HepG2 (cell line): ENCODE measurements around the gene ALDOA. TPM values are rescaled to one million over a fixed set of nuclear protein-coding genes. Genes with fewer than 3 reads are reported as not detected.
A peak's percentile ranks its signal among the peaks of the same experiment; 100 is the strongest.

Source experiments
- ELF3 ChIP-seq: IDR thresholded peaks from 2 replicates; pipeline ENCODE4 v1.6.1; 2016; ENCODE audit warnings: missing genetic modification reagents, missing compliant biosample characterization
- ELF4 ChIP-seq: sonication (generic); formaldehyde crosslinking; IDR thresholded peaks from 2 replicates; pipeline ENCODE4 v1.5.0; 2020; ENCODE audit warnings: missing genetic modification reagents, mild to moderate bottlenecking, moderate library complexity, borderline replicate concordance
- FOXA3 ChIP-seq: IDR thresholded peaks from 2 replicates; pipeline ENCODE4 v1.6.1; 2016; ENCODE audit warnings: missing genetic modification reagents, missing compliant biosample characterization
- HNRNPK ChIP-seq: fragments of 200-400 bp; formaldehyde crosslinking; IDR thresholded peaks from 2 replicates; pipeline ENCODE4 v1.6.1; 2018; ENCODE audit warnings: low read length, low read depth, moderate library complexity, mild to moderate bottlenecking; ENCODE audit not compliant: poor library complexity, severe bottlenecking
- KDM4B ChIP-seq: sonication (generic); formaldehyde crosslinking; IDR thresholded peaks from 2 replicates; pipeline ENCODE4 v1.4.0; 2020; ENCODE audit warnings: missing genetic modification reagents
- KLF13 ChIP-seq: sonication (generic); formaldehyde crosslinking; IDR thresholded peaks from 2 replicates; pipeline ENCODE4 v1.4.0; 2020; ENCODE audit warnings: mild to moderate bottlenecking, missing genetic modification reagents
- NCOA2 ChIP-seq: sonication (generic); formaldehyde crosslinking; IDR thresholded peaks from 2 replicates; pipeline ENCODE4 v1.8.0; 2022; ENCODE audit warnings: inconsistent platforms
- PHF5A ChIP-seq: IDR thresholded peaks from one replicate; pipeline ENCODE4 v1.6.1; 2018; ENCODE audit warnings: low read depth, missing genetic modification reagents; ENCODE audit not compliant: unreplicated experiment
- PTBP1 ChIP-seq: fragments of 200-400 bp; formaldehyde crosslinking; IDR thresholded peaks from 2 replicates; pipeline ENCODE4 v1.6.1; 2018; ENCODE audit warnings: low read length, low read depth; ENCODE audit not compliant: poor library complexity, severe bottlenecking
- SOX13 ChIP-seq, 3 experiments: fragments of 450-650 bp in 1 of 3; sonication (generic) in 1 of 3; formaldehyde crosslinking in 1 of 3; IDR thresholded peaks in 2 of 3; conservative IDR thresholded peaks in 1 of 3; 2 replicates each; pipeline versions ENCODE4 v1.5.0 to v1.6.1; 2016 to 2020; ENCODE audit warnings: antibody characterized with exemption in 1 of 3, mild to moderate bottlenecking in 1 of 3, missing compliant biosample characterization in 1 of 3, missing genetic modification reagents in 1 of 3, moderate library complexity in 1 of 3
- SRY ChIP-seq: sonication (generic); formaldehyde crosslinking; IDR thresholded peaks from 2 replicates; pipeline ENCODE4 v1.8.0; 2022; ENCODE audit warnings: mild to moderate bottlenecking, missing genetic modification reagents
- SYNCRIP ChIP-seq: fragments of 200-400 bp; formaldehyde crosslinking; IDR thresholded peaks from 2 replicates; pipeline ENCODE4 v1.6.1; 2018; ENCODE audit warnings: mild to moderate bottlenecking, low read depth, low read length; ENCODE audit not compliant: insufficient read depth
- TBP ChIP-seq: sonication (generic); formaldehyde crosslinking; IDR thresholded peaks from 2 replicates; pipeline ENCODE4 v1.5.0; 2020; ENCODE audit warnings: missing genetic modification reagents
- ZBTB39 ChIP-seq: sonication (generic); formaldehyde crosslinking; IDR thresholded peaks from 2 replicates; pipeline ENCODE4 v1.5.0; 2020; ENCODE audit warnings: missing genetic modification reagents
- ZNF136 ChIP-seq: sonication (generic); formaldehyde crosslinking; IDR thresholded peaks from 2 replicates; pipeline ENCODE4 v1.8.1; 2022; ENCODE audit warnings: low read depth, mild to moderate bottlenecking, moderate library complexity, missing genetic modification reagents
- ZNF232 ChIP-seq: sonication (generic); formaldehyde crosslinking; IDR thresholded peaks from 2 replicates; pipeline ENCODE4 v1.4.0; 2020; ENCODE audit warnings: missing genetic modification reagents, borderline replicate concordance
- ZNF431 ChIP-seq: sonication (generic); formaldehyde crosslinking; IDR thresholded peaks from 2 replicates; pipeline ENCODE4 v1.9.0; 2022; ENCODE audit warnings: missing genetic modification reagents, low read depth, mild to moderate bottlenecking, borderline replicate concordance
- ZNF557 ChIP-seq: sonication (generic); formaldehyde crosslinking; IDR thresholded peaks from 2 replicates; pipeline ENCODE4 v1.4.0; 2020; ENCODE audit warnings: missing genetic modification reagents
- ZNF75D ChIP-seq: sonication (generic); formaldehyde crosslinking; IDR thresholded peaks from 2 replicates; pipeline ENCODE4 v1.8.1; 2023; ENCODE audit warnings: missing genetic modification reagents, mild to moderate bottlenecking, borderline replicate concordance
- ZNF850 ChIP-seq: sonication (generic); formaldehyde crosslinking; conservative IDR thresholded peaks from 2 replicates; pipeline ENCODE4 v1.9.0; 2021; ENCODE audit warnings: mild to moderate bottlenecking, missing genetic modification reagents
- ZSCAN12 ChIP-seq: sonication (generic); formaldehyde crosslinking; IDR thresholded peaks from 2 replicates; pipeline ENCODE4 v1.9.0; 2021; ENCODE audit warnings: mild to moderate bottlenecking, missing genetic modification reagents
- polyA plus RNA-seq, 8 experiments: library from polyadenylated mRNA; depleted of rRNA in 3 of 8; stranded (reverse) in 7 of 8; unstranded in 1 of 8; fragments of >200 nt; fragmentation: Illumina TruSeq in 4 of 8; extraction: Trizol in 4 of 8; gene quantifications; 2 replicates each; pipeline versions ENCODE4 v1.2.1 to v1.2.3, GENCODE V29; 2011 to 2016; ENCODE audit warnings: low read depth in 4 of 8, missing spikeins in 1 of 8, mixed read lengths in 1 of 8; ENCODE audit not compliant: insufficient read depth in 1 of 8
- total RNA-seq, 5 experiments: library from RNA; depleted of rRNA; stranded (reverse); fragments of >200 nt; fragmentation: Illumina TruSeq; extraction: Trizol; gene quantifications; 2 replicates each; pipeline ENCODE4 v1.2.3, GENCODE V29; 2016; ENCODE audit warnings: low read depth in 1 of 5
- TF ChIP-seq, protein P1 (sequence below): sonication (generic); formaldehyde crosslinking; IDR thresholded peaks from 2 replicates; pipeline ENCODE4 v1.8.1; 2023; ENCODE audit warnings: mild to moderate bottlenecking, missing genetic modification reagents
- TF ChIP-seq, protein P2 (sequence below): sonication (generic); formaldehyde crosslinking; IDR thresholded peaks from 2 replicates; pipeline ENCODE4 v1.8.1; 2023; ENCODE audit warnings: missing genetic modification reagents, inconsistent platforms, borderline replicate concordance

Gene ALDOA
- total and polyA plus RNA-seq, 2 of the 13 experiments (the other 11 are each of a cell fraction or from before 2014, with no cell fraction given), result 925 to 1,884 TPM

DNA sequence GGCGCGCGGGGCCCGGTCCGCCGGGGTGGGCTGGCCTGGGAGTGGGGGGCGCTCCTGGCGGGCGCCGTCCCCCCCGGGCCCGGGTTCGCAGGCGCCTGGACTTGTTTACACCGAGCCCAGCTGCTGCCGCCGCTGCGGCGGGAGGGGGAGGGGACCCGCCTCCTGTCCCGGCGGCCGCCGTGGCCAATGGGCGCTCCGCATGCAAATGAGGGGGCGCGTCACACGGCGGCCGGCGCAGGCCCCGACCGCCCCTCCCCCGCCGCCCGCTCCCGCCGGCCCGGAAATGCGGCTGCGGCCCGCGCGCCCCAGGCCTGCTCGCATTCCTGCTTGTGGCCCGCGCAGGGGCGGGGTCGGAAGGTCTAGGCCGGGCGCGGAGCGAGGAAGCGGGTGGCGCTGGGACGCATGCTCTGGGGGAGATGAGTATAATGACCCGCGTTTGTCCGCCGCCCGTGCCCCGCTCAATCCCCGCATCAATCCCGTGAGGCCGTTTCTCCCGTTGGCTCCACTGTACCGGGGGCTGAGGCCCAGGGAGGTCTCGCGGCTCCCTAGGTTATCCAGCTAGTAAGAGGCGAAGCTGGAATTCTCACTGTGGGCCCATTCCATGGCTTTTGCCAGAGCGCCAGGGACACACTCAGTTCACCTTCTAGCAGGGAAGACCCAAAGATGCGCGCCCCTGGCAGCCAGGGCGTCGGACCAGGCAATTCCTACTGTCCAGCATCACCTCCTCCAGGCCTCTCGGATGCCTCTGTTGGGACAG lies 30.7 kb downstream of the ALDOA start, which contains the start of gene YPEL3 (continued):
- no peak for TF ChIP-seq PTBP1
- TF ChIP-seq KLF13 (CRISPR knock-in tag), result no peak
- TF ChIP-seq ELF3 (CRISPR knock-in tag), result peak; percentile 87
- peak; percentile 85 for TF ChIP-seq HNRNPK
- TF ChIP-seq, protein P1, sequence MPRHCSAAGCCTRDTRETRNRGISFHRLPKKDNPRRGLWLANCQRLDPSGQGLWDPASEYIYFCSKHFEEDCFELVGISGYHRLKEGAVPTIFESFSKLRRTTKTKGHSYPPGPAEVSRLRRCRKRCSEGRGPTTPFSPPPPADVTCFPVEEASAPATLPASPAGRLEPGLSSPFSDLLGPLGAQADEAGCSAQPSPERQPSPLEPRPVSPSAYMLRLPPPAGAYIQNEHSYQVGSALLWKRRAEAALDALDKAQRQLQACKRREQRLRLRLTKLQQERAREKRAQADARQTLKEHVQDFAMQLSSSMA (CRISPR knock-in tag), result no peak
- peak; percentile 60; the same call in 1 of the 2 replicates for TF ChIP-seq ZNF431 (CRISPR knock-in tag)
- peak; percentile 42; the same call in 1 of the 2 replicates for TF ChIP-seq ZBTB39 (CRISPR knock-in tag)
- no peak for TF ChIP-seq SOX13 (IDR thresholded peaks at IDR 0.05)
- peak in 1 of 2 experiments; percentile 67; a peak in 2 of 4 replicates for TF ChIP-seq SOX13 (CRISPR knock-in tag; conservative IDR thresholded peaks at IDR 0.05 in 1 of 2, IDR thresholded peaks at IDR 0.05 in 1 of 2)
- no peak for TF ChIP-seq ZNF850 (CRISPR knock-in tag)
- TF ChIP-seq, protein P2, sequence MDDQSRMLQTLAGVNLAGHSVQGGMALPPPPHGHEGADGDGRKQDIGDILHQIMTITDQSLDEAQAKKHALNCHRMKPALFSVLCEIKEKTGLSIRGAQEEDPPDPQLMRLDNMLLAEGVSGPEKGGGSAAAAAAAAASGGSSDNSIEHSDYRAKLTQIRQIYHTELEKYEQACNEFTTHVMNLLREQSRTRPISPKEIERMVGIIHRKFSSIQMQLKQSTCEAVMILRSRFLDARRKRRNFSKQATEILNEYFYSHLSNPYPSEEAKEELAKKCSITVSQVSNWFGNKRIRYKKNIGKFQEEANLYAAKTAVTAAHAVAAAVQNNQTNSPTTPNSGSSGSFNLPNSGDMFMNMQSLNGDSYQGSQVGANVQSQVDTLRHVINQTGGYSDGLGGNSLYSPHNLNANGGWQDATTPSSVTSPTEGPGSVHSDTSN (CRISPR knock-in tag), result peak; percentile 59; the same call in 1 of the 2 replicates
- TF ChIP-seq SYNCRIP, result no peak
- TF ChIP-seq ZSCAN12 (CRISPR knock-in tag), result no peak
- TF ChIP-seq FOXA3 (CRISPR knock-in tag), result peak; percentile 62
- TF ChIP-seq ELF4, result no peak
- peak; percentile 80; the same call in 1 of the 2 replicates for TF ChIP-seq SRY
- no peak for TF ChIP-seq ZNF75D
- TF ChIP-seq ZNF136 (CRISPR knock-in tag), result no peak
- TF ChIP-seq KDM4B (CRISPR knock-in tag), result no peak
- TF ChIP-seq NCOA2 (CRISPR knock-in tag), result peak; percentile 41; the same call in 1 of the 2 replicates
- TF ChIP-seq TBP, result no peak
- TF ChIP-seq ZNF232, result no peak
- no peak for TF ChIP-seq ZNF557 (CRISPR knock-in tag)
- TF ChIP-seq PHF5A (CRISPR knock-in tag), result peak; percentile 50
